Prostate gland (tissue), 2 donors: Measurements from ENCODE around the gene UBE3D.

Experiments
- CTCF ChIP-seq, 4 experiments: fragments of 200-600 bp in 2 of 4; fragments of 450-650 bp in 2 of 4; sonication (generic) in 2 of 4; IDR thresholded peaks; 1 replicate in 3 of 4; 2 replicates in 1 of 4; pipeline ENCODE4 v1.5.1; 2016 to 2019; ENCODE audit warnings: antibody characterized with exemption in 4 of 4, mild to moderate bottlenecking in 2 of 4, moderate library complexity in 2 of 4
- POLR2A ChIP-seq: fragments of 450-650 bp; IDR thresholded peaks from one replicate; pipeline ENCODE4 v1.6.1; 2016; ENCODE audit warnings: antibody characterized with exemption, mild to moderate bottlenecking
- POLR2AphosphoS5 ChIP-seq: sonication (generic); formaldehyde crosslinking; IDR thresholded peaks from one replicate; pipeline ENCODE4 v1.6.1; 2017; ENCODE audit warnings: antibody characterized with exemption

GRCh38 chr6:82889143-82889542, 176.5 kb downstream of the UBE3D start:
- no peak for TF ChIP-seq CTCF (IDR thresholded peaks at IDR 0.05)
- TF ChIP-seq POLR2A, result no peak
- TF ChIP-seq POLR2AphosphoS5, result no peak
